Breast epithelium (tissue), 3 donors: ENCODE results near the gene SFTA2.
"Not testable (repeated sequence)": the region's sequence is repeated elsewhere in the genome, so short reads cannot be mapped to it uniquely, and the experiment has no call there.

Source experiments
- POLR2A ChIP-seq: fragments of 450-650 bp; IDR thresholded peaks from one replicate; pipeline ENCODE4 v1.6.1; 2016; ENCODE audit warnings: antibody characterized with exemption, mild to moderate bottlenecking, moderate library complexity
- POLR2AphosphoS5 ChIP-seq, 3 donors: sonication (generic); formaldehyde crosslinking; IDR thresholded peaks; one replicate each; pipeline ENCODE4 v1.6.1; 2017; ENCODE audit warnings: antibody characterized with exemption in 3 of 3
- TF ChIP-seq, protein P1 (sequence below), 3 donors: fragments of 450-650 bp; IDR thresholded peaks; one replicate each; pipeline ENCODE4 v1.5.1; 2016 to 2017; ENCODE audit warnings: antibody characterized with exemption in 3 of 3, mild to moderate bottlenecking in 3 of 3, moderate library complexity in 3 of 3

DNA sequence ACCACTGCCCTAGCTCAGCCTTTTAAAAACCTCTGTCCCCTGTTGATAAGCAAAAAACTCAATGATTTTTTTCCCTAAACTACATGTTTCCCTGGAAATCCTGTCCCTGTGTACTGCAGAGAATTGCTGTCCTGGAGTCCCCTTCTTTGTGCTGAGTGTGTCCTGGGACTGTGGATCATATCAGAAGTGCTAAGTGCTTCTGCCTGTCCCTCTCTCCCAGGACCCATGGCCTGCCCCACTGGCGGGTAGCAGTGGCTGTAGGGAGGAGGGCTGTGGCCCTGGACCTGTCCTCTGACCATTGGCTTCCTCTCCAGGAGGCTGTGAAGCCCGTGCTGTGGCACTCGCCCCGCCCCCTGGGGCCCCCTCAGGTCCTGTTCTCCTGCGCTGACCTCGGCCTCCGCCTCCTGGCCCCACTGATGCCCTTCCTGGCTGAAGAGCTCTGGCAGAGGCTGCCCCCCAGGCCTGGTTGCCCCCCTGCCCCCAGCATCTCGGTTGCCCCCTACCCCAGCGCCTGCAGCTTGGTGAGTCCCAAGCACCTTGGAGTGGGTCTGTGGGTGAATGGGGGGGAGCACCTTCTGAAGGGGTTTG lies 7.8 kb downstream of the SFTA2 start:
- TF ChIP-seq, protein P1, sequence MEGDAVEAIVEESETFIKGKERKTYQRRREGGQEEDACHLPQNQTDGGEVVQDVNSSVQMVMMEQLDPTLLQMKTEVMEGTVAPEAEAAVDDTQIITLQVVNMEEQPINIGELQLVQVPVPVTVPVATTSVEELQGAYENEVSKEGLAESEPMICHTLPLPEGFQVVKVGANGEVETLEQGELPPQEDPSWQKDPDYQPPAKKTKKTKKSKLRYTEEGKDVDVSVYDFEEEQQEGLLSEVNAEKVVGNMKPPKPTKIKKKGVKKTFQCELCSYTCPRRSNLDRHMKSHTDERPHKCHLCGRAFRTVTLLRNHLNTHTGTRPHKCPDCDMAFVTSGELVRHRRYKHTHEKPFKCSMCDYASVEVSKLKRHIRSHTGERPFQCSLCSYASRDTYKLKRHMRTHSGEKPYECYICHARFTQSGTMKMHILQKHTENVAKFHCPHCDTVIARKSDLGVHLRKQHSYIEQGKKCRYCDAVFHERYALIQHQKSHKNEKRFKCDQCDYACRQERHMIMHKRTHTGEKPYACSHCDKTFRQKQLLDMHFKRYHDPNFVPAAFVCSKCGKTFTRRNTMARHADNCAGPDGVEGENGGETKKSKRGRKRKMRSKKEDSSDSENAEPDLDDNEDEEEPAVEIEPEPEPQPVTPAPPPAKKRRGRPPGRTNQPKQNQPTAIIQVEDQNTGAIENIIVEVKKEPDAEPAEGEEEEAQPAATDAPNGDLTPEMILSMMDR (IDR thresholded peaks at IDR 0.05) = not testable (repeated sequence)
- TF ChIP-seq POLR2AphosphoS5 (IDR thresholded peaks at IDR 0.05); POLR2A: not testable (repeated sequence)
